ENCODE results near the gene GSTP1.

DNA sequence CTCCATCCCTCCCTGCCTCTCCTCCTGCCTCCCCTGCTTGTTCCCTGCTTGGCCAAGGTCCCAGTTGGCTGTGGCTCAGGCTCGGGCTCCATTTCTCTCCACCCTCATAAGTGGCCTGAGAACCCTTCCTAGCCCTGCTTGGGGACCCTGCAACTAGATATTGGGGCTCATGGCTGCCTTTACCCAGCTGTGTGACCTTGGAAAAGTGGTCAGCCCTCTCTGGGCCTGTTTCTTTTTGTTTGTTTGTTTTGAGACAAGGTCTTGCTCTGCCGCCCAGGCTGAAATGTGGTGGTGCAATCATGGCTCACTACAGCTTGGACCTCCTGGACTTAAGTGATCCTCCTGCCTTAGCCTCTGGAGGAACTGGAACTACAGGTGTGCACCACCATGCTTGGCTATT is 40.0 kb upstream of the GSTP1 start:
- TF ChIP-seq POLR2A (IDR thresholded peaks at IDR 0.05; ENCODE audit: low read length) (no peak), GATA1 (IDR thresholded peaks at IDR 0.05; ENCODE audit: low read depth, low read length) (no peak)

Data from erythroblast (primary cell).